ENCODE data around the gene ZHX3.

GRCh38 chr20:41223112-41223511, 94.4 kb downstream of the ZHX3 start:
- TF ChIP-seq CTCF (IDR thresholded peaks at IDR 0.05) (no peak), POLR2A (IDR thresholded peaks at IDR 0.05) (no peak)
